Activated naive CD4-positive, alpha-beta T cell treated with anti-CD3 and anti-CD28 coated beads, Interleukin-2, amount 50 U/mL, for 24 hours (primary cell): Measurements from ENCODE around the gene H19.

Experiments used
- H3K27ac Mint-ChIP-seq: one replicate; pipeline ENCODE4 v1.8.0; 2021; ENCODE audit warnings: mild to moderate bottlenecking, mixed read lengths
- H3K27me3 Mint-ChIP-seq: one replicate; pipeline ENCODE4 v1.8.0; 2021; ENCODE audit warnings: mixed read lengths
- H3K36me3 Mint-ChIP-seq: one replicate; pipeline ENCODE4 v1.8.0; 2021; ENCODE audit warnings: mixed read lengths
- H3K4me1 Mint-ChIP-seq: one replicate; pipeline ENCODE4 v1.8.0; 2021; ENCODE audit warnings: mixed read lengths
- H3K4me3 Mint-ChIP-seq: one replicate; pipeline ENCODE4 v1.8.0; 2021; ENCODE audit warnings: mild to moderate bottlenecking, mixed read lengths
- H3K9me3 Mint-ChIP-seq: one replicate; pipeline ENCODE4 v1.8.0; 2021; ENCODE audit warnings: mixed read lengths

H19 gene

GRCh38 chr11:1992111-1992510, 5.5 kb downstream of the H19 start:
- Mint-ChIP-seq H3K36me3 (no peaks in the 10 kb centered on the region), H3K27ac (no peak overlapping the region), H3K4me1 (no peaks in the 10 kb centered on the region), H3K9me3 (no peaks in the 10 kb centered on the region), H3K4me3 (no peak overlapping the region), H3K27me3 (no peaks in the 10 kb centered on the region)

- Mint-ChIP-seq H3K36me3 (no peaks in the 10 kb centered on the region), H3K27ac (no peak overlapping the region), H3K4me3 (no peak overlapping the region)
Observed at GRCh38 chr11:1990872-1991578, 6.6 kb downstream of the H19 start.

DNA sequence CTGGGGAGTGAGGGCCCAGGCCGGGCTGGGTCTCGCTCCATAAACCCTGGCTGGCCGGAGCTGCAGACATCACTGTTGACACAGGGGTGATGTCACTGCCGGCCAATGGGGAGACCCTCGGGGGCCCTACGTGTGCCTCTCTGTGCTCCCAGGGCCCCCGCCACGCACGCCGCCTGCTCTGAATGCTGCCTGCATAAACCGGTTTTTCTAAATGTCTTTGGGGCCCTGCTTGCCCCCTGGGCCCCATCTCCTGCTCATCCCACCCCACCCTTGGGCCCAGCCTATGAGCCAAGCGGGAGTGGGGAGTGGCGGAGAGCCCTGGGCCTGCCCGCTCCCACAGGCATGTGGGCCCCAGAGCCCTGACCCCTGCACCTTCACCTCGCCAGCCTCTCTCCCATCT, 7.7 kb downstream of the H19 start:
- no peaks in the 10 kb centered on the region for H3K9me3 Mint-ChIP-seq
- H3K4me3 Mint-ChIP-seq, result no peak overlapping the region
- H3K27ac Mint-ChIP-seq, result no peak overlapping the region
- no peaks in the 10 kb centered on the region for H3K36me3 Mint-ChIP-seq
- no peaks in the 10 kb centered on the region for H3K27me3 Mint-ChIP-seq
- no peaks in the 10 kb centered on the region for H3K4me1 Mint-ChIP-seq

More at GRCh38 chr11:1990872-1991578, 6.6 kb downstream of the H19 start:
- Mint-ChIP-seq H3K27me3 (no peaks in the 10 kb centered on the region), H3K4me1 (no peaks in the 10 kb centered on the region), H3K9me3 (no peaks in the 10 kb centered on the region)

GRCh38 chr11:1988667-1989317, 8.8 kb downstream of the H19 start:
- Mint-ChIP-seq H3K4me1 (no peaks in the 10 kb centered on the region), H3K4me3 (no peak overlapping the region)

DNA sequence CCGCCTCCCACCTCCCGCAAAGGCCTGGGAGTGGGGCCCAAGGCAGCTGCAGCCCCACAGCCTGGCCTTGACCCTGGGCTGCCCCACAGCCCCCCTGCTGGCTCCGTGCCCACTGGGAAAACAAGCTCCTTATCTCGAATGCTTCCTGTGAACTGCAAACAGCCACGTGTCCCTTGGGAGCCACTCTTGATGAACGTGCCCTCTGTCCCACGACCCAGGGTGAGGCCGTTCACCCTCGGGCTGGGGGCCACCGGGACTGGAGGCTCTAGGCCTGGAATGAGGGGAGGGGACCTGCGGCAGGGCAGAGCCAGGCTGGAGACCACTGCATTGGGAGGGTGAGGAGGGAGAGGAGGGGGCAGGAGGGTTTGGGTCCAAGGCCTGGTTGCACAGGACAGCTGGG, 9.5 kb downstream of the H19 start:
- H3K27ac Mint-ChIP-seq, result no peak overlapping the region
- H3K27me3 Mint-ChIP-seq, result no peaks in the 10 kb centered on the region
- H3K36me3 Mint-ChIP-seq, result no peaks in the 10 kb centered on the region
- H3K9me3 Mint-ChIP-seq, result no peaks in the 10 kb centered on the region
- no peak overlapping the region for H3K4me3 Mint-ChIP-seq
- no peaks in the 10 kb centered on the region for H3K4me1 Mint-ChIP-seq

More at GRCh38 chr11:1988667-1989317, 8.8 kb downstream of the H19 start:
- no peaks in the 10 kb centered on the region for H3K36me3 Mint-ChIP-seq
- no peaks in the 10 kb centered on the region for H3K27me3 Mint-ChIP-seq
- H3K9me3 Mint-ChIP-seq, result no peaks in the 10 kb centered on the region
- H3K27ac Mint-ChIP-seq, result no peak overlapping the region

DNA sequence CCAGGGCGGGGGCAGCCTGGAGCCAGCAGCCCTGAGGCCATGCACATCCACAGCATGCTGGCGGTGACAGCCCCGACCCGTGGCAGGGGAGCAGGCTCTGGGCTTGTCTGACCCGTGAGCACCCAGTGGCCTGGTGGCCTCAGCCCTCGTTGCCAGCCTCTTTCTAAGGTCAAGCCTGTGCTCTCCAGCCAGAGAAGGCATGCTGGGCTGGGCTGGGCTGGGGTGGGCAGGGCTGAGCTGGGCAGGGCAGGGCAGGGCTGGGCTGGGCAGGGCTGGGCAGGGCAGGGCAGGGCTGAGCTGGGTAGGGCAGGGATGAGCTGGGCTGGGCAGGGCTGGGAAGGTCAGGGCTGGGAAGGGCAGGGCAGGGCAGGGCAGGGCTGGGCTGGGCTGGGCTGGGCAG, 10.6 kb downstream of the H19 start:
- Mint-ChIP-seq H3K4me3 (no peak overlapping the region), H3K27me3 (no peaks in the 10 kb centered on the region), H3K27ac (no peak overlapping the region), H3K36me3 (no peaks in the 10 kb centered on the region), H3K4me1 (no peaks in the 10 kb centered on the region), H3K9me3 (no peaks in the 10 kb centered on the region)

GRCh38 chr11:1983601-1983961, 14.1 kb downstream of the H19 start:
- Mint-ChIP-seq H3K27ac (no peak overlapping the region), H3K4me3 (no peak overlapping the region), H3K27me3 (no peaks in the 10 kb centered on the region), H3K4me1 (no peaks in the 10 kb centered on the region), H3K36me3 (no peaks in the 10 kb centered on the region), H3K9me3 (no peaks in the 10 kb centered on the region)

DNA sequence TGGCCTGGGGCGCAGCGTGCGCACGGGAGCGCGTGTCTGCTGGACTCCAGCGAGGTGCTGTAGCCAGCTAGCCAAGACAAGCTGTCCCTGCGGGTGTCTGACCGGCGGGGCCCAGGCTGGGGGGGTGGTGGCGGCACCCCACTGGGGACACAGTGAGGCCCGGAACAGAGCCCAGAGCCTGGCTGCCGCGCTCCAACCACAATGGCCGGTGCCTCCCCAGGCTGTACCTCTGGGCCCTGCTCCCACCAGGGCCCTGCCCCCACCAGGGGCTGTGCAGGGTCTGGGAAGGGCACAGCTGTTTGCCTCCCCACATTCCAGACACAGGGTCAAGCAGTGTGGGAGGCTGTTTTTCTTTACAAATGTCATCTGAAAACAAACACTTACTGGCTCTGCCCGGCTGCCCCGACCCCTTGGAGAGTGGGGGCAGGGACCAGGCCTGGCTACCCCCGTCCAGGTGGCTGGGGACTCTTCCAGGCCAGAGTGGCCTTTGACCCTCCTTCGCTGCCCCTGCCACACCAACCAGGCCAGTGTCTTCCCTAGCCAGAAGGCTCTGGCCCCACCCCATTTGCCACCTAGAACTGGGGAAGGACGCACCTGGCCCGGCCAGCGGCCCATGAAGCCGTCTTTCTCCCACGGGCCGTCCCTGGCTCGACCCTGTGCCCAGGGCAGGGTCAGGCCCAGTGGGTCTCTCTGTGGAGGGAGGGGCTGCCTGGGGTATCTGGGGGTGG, 14.6 kb downstream of the H19 start:
- H3K4me1 Mint-ChIP-seq, result no peaks in the 10 kb centered on the region
- H3K36me3 Mint-ChIP-seq, result no peaks in the 10 kb centered on the region
- no peak overlapping the region for H3K4me3 Mint-ChIP-seq
- H3K9me3 Mint-ChIP-seq, result no peaks in the 10 kb centered on the region
- H3K27me3 Mint-ChIP-seq, result no peaks in the 10 kb centered on the region
- H3K27ac Mint-ChIP-seq, result no peak overlapping the region

DNA sequence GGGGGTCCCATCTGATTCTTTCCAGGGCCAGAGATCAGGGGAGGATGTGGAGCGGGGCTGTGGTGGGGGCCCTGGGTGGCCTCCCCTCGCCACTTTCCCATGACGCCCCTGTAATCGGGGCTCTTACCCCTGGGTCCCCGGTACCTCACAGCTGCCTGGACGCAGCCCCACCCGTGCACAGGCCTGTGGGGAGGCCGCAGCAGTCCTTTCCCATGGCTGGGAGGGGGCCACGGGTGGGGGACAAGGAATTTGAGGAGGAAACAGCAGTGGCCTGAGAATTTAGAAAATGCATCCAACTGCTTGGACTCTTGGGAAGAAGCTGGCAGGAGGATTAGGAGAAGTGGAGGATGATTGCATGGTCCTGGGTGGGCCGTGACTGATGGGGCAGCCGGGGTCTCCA, 18.0 kb downstream of the H19 start:
- no peak overlapping the region for H3K27ac Mint-ChIP-seq
- no peaks in the 10 kb centered on the region for H3K4me1 Mint-ChIP-seq
- no peaks in the 10 kb centered on the region for H3K36me3 Mint-ChIP-seq
- no peaks in the 10 kb centered on the region for H3K9me3 Mint-ChIP-seq
- no peaks in the 10 kb centered on the region for H3K27me3 Mint-ChIP-seq
- no peak overlapping the region for H3K4me3 Mint-ChIP-seq

DNA sequence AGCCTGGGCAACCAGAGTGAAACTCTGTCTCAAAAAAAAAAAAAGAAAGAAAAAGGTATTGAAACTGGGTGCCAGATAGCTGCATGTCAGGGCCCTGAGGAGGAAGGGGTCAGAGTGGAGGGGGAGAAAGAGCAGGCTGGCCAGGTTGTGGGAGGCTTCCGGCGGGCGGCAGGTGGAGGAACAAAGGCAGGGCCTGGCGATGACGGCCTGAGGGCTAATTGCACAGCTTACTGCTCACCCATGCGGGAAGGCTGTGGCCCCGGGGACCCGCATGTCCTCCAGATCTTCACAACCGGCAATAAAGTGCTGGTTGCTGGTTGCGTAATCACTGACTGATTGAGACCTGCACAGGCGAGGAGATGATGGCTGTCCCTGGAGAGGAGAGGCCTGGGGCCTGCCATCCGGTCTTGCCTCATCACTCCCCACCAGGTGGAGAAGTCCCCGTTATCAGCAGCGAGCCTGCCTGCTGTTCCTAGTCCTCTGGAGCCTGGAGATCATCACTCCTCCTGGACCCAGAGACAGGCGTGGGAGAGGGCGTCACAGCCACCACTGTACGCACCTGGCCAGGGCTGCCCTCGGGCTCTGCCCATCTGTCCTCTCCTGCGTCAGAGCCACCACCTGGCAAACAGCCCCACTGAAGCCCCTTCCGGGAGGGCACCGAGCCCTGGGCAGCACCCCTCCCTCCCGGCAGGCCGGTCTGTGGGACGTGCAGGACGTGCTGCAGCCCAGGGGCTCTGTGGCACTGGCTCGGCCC, 18.7 kb downstream of the H19 start:
- H3K4me3 Mint-ChIP-seq, result no peak overlapping the region

DNA sequence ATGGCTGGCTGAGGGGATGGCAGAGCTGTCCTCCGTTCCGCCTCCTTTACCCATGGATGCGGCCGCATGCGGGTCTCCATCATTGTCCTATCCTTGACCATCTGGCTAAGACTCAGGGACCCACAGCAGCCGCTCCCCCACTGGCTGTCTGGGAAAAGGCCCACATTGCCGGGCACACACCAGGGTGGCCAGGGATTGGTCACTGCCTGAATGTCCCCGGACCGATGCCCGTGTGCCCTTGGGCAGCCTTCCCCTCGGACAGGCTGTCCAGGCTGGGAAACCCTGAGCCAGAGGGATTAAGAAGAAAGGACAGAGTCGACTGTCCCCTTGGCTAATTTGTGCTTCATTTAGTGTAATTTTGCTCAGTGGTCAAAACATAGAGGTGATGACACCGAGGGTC, 22.5 kb downstream of the H19 start:
- Mint-ChIP-seq H3K27ac (no peak overlapping the region), H3K36me3 (no peaks in the 10 kb centered on the region), H3K4me3 (no peak overlapping the region), H3K27me3 (no peaks in the 10 kb centered on the region), H3K4me1 (no peaks in the 10 kb centered on the region), H3K9me3 (no peaks in the 10 kb centered on the region)

More for the DNA sequence above, 18.7 kb downstream of the H19 start:
- no peaks in the 10 kb centered on the region for H3K36me3 Mint-ChIP-seq
- no peak overlapping the region for H3K27ac Mint-ChIP-seq
- H3K9me3 Mint-ChIP-seq, result no peaks in the 10 kb centered on the region
- H3K4me1 Mint-ChIP-seq, result no peaks in the 10 kb centered on the region
- no peaks in the 10 kb centered on the region for H3K27me3 Mint-ChIP-seq

- Mint-ChIP-seq H3K4me3 (no peak overlapping the region), H3K36me3 (no peaks in the 10 kb centered on the region), H3K9me3 (no peaks in the 10 kb centered on the region), H3K27me3 (no peaks in the 10 kb centered on the region), H3K4me1 (no peaks in the 10 kb centered on the region), H3K27ac (no peak overlapping the region)
Observed at GRCh38 chr11:1970956-1971355, 26.7 kb downstream of the H19 start.

DNA sequence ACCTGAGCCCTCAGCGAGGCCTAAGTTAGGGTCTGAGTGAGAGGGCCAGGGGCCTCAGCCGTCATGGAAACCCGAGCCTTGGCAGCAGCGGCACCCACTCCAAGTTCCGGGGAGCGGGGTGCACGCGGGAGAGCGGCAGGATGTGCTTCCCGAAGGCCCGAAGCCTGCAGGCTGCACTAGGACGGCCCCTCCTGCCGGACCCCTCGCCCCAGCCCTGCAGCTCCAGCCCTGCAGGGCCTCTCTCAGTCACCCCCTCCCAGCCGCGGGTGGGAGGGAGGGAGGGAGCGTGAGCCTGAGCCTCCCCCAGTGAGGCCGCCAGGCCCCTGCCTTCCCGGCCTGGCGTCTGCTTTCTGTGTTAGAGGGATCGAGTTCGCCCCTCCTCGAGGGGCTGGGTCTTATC, 27.9 kb downstream of the H19 start:
- Mint-ChIP-seq H3K4me1 (no peaks in the 10 kb centered on the region), H3K27me3 (no peaks in the 10 kb centered on the region), H3K36me3 (no peaks in the 10 kb centered on the region), H3K9me3 (no peaks in the 10 kb centered on the region), H3K27ac (no peak overlapping the region), H3K4me3 (no peak overlapping the region)

DNA sequence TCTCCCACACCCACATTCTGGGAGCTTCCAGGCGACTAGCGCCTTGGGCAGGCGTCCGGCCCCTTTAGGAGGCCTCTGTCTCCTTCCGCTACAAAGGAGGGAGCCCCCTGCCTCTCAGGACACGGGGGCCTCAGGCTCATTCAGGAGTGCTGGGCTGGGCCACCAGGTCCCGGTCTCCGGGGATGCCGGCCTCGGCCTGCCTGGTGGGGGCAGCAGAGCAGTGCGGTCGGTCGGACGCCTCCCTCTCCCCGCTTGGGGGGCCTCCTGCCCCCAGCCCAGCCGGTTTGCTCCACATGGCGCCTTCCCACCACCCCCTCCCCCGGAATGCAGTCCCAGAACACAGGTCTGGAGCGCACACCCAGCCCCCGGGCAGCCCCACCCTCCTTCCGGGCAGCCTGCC, 28.6 kb downstream of the H19 start:
- H3K27me3 Mint-ChIP-seq, result no peaks in the 10 kb centered on the region
- H3K27ac Mint-ChIP-seq, result no peak overlapping the region
- no peaks in the 10 kb centered on the region for H3K9me3 Mint-ChIP-seq
- no peaks in the 10 kb centered on the region for H3K36me3 Mint-ChIP-seq
- no peaks in the 10 kb centered on the region for H3K4me1 Mint-ChIP-seq
- no peak overlapping the region for H3K4me3 Mint-ChIP-seq

GRCh38 chr11:1968454-1969002, 29.1 kb downstream of the H19 start:
- no peaks in the 10 kb centered on the region for H3K36me3 Mint-ChIP-seq
- no peak overlapping the region for H3K4me3 Mint-ChIP-seq
- H3K9me3 Mint-ChIP-seq, result no peaks in the 10 kb centered on the region
- H3K27ac Mint-ChIP-seq, result no peak overlapping the region
- H3K4me1 Mint-ChIP-seq, result no peaks in the 10 kb centered on the region
- H3K27me3 Mint-ChIP-seq, result no peaks in the 10 kb centered on the region
